ENCODE results near the gene HOXA9. TPM values are rescaled to one million over a fixed set of nuclear protein-coding genes. Genes with fewer than 3 reads are reported as not detected.

Gene HOXA9
- total and polyA plus RNA-seq, 2 of the 4 experiments (the other 2 are of a cell fraction) = 0.18 to 0.32 TPM

DNA sequence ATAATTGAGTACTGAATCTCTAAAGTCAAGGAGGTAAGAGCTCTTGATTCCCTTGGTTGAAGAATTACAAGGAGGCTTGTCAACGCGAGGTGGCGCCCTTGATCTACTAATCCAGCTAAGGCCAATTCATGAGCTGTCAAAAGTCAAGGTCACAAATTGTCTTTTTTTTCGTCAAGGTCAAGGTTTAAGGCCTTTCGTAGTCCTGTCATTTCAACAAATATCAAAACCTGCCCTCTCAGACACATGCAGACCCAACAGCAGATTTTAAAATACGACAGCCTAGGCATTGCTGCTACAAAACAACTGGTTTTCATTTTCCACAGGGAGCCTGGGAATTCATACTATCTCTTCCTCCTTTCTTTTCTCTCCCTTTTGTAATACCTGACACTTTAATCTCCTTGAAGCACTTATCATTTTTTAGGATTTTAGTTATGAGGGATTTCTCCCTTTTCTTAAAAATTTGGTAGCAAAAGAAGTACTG lies 31.0 kb upstream of the HOXA9 start:
- CTCF ChIA-PET = interaction anchor here (0.5 to 2.2 kb wide), 19 partner anchors 9 to 1489 kb away, joined by 3 to 10 read pairs (median 3); no protein-coding TSS in a partner anchor
- Histone ChIP-seq H3K4me3 (ENCODE audit: insufficient read depth, low read depth, low read length) (no peak overlapping the region), H3K79me1 (ENCODE audit: low read depth in 1 of 2, low read length in 2 of 2) (no peaks in the 10 kb centered on the region), H4K5ac (ENCODE audit: low read depth, low read length) (no peak overlapping the region), H3K4ac (ENCODE audit: low read depth, low read length) (no peak overlapping the region), H2BK5ac (ENCODE audit: low read depth, low read length, poor library complexity, severe bottlenecking) (no peak overlapping the region), H3K36me3 (ENCODE audit: control insufficient read depth, insufficient read depth, low read length) (no peaks in the 10 kb centered on the region), H2AK5ac (ENCODE audit: low read depth, low read length) (no peak overlapping the region), H2BK20ac (ENCODE audit: low read depth, low read length) (no peak overlapping the region), H3K9ac (ENCODE audit: low read depth, low read length) (no peak overlapping the region), H3K18ac (ENCODE audit: low read depth, low read length) (no peak overlapping the region), H4K91ac (ENCODE audit: insufficient read depth, low read depth, low read length) (no peak overlapping the region), H3K9me1 (ENCODE audit: insufficient read depth, low read length) (0 out of 2 replicates have a peak, but pooled peaks cover 5% of the 10 kb centered on the region), H3K56ac (ENCODE audit: extremely low read depth, insufficient read depth, low read length) (no peak overlapping the region), H2BK15ac (ENCODE audit: low read depth, low read length) (no peak overlapping the region), H2AFZ (replicated peaks; ENCODE audit: low read length, poor library complexity) (no peak overlapping the region), H3K4me2 (ENCODE audit: low read depth, low read length) (no peak overlapping the region), H4K20me1 (ENCODE audit: insufficient read depth, low read length) (peaks cover 15% of the 10 kb centered on the region; the same call in 1 of the 2 replicates), H2BK120ac (ENCODE audit: low read depth, low read length) (no peak overlapping the region), H2AK9ac (replicated peaks; ENCODE audit: low read depth, low read length, poor library complexity) (no peak overlapping the region), H3K4me1 (ENCODE audit: control insufficient read depth, insufficient read depth, low read length) (no peaks in the 10 kb centered on the region), H4K8ac (ENCODE audit: low read depth in 2 of 2, low read length in 2 of 2) (no peak overlapping the region), H3K27ac (ENCODE audit: insufficient read depth, low read length) (no peak overlapping the region), H3K14ac (replicated peaks; ENCODE audit: low read depth, low read length) (no peak overlapping the region), H3K27me3 (ENCODE audit: control insufficient read depth, insufficient read depth, low read length) (peaks cover 86% of the 10 kb centered on the region), H3K9me3 (ENCODE audit: control insufficient read depth, insufficient read depth, low read length) (peaks cover 5% of the 10 kb centered on the region; the same call in 1 of the 2 replicates), H3K23ac (ENCODE audit: low read depth, low read length) (no peak overlapping the region)
- TF ChIP-seq MAFK (IDR thresholded peaks at IDR 0.05; ENCODE audit: low read depth, low read length) (no peak), RAD21 (IDR thresholded peaks at IDR 0.05; ENCODE audit: low read length) (peak; percentile 94), CHD1 (IDR thresholded peaks at IDR 0.05; ENCODE audit: low read depth, low read length) (no peak), SMC3 (IDR thresholded peaks at IDR 0.05; ENCODE audit: low read depth, low read length) (peak; percentile 84), BHLHE40 (IDR thresholded peaks at IDR 0.05; ENCODE audit: low read depth, low read length) (no peak), CEBPB (IDR thresholded peaks at IDR 0.05; ENCODE audit: low read depth, low read length) (no peak), RCOR1 (IDR thresholded peaks at IDR 0.05; ENCODE audit: insufficient replicate concordance, low read length) (no peak), NFE2L2 (IDR thresholded peaks at IDR 0.05; ENCODE audit: low read depth, low read length) (no peak), RFX5 (IDR thresholded peaks at IDR 0.05; ENCODE audit: low read depth, low read length) (no peak), POLR2A (IDR thresholded peaks at IDR 0.05; ENCODE audit: low read depth, low read length) (0 out of 2 replicates have a peak, but pooled peaks have one; percentile 37), MXI1 (IDR thresholded peaks at IDR 0.05; ENCODE audit: borderline replicate concordance, low read depth, low read length) (no peak), MAZ (IDR thresholded peaks at IDR 0.05; ENCODE audit: borderline replicate concordance, low read depth, low read length) (no peak), FOS (IDR thresholded peaks at IDR 0.05; ENCODE audit: low read depth, low read length) (no peak)
- TF ChIP-seq, protein P1, sequence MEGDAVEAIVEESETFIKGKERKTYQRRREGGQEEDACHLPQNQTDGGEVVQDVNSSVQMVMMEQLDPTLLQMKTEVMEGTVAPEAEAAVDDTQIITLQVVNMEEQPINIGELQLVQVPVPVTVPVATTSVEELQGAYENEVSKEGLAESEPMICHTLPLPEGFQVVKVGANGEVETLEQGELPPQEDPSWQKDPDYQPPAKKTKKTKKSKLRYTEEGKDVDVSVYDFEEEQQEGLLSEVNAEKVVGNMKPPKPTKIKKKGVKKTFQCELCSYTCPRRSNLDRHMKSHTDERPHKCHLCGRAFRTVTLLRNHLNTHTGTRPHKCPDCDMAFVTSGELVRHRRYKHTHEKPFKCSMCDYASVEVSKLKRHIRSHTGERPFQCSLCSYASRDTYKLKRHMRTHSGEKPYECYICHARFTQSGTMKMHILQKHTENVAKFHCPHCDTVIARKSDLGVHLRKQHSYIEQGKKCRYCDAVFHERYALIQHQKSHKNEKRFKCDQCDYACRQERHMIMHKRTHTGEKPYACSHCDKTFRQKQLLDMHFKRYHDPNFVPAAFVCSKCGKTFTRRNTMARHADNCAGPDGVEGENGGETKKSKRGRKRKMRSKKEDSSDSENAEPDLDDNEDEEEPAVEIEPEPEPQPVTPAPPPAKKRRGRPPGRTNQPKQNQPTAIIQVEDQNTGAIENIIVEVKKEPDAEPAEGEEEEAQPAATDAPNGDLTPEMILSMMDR (conservative IDR thresholded peaks at IDR 0.05; ENCODE audit: low read depth, low read length) = peak; percentile 84
- TF ChIP-seq, protein P2, sequence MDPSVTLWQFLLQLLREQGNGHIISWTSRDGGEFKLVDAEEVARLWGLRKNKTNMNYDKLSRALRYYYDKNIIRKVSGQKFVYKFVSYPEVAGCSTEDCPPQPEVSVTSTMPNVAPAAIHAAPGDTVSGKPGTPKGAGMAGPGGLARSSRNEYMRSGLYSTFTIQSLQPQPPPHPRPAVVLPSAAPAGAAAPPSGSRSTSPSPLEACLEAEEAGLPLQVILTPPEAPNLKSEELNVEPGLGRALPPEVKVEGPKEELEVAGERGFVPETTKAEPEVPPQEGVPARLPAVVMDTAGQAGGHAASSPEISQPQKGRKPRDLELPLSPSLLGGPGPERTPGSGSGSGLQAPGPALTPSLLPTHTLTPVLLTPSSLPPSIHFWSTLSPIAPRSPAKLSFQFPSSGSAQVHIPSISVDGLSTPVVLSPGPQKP (IDR thresholded peaks at IDR 0.05; ENCODE audit: borderline replicate concordance, low read depth, low read length) = no peak
- TF ChIP-seq, protein P3, sequence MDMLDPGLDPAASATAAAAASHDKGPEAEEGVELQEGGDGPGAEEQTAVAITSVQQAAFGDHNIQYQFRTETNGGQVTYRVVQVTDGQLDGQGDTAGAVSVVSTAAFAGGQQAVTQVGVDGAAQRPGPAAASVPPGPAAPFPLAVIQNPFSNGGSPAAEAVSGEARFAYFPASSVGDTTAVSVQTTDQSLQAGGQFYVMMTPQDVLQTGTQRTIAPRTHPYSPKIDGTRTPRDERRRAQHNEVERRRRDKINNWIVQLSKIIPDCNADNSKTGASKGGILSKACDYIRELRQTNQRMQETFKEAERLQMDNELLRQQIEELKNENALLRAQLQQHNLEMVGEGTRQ (IDR thresholded peaks at IDR 0.05; ENCODE audit: low read depth, low read length) = no peak
- dilution Hi-C loops (cut with HindIII; ENCODE audit: low sequenced_read_pairs, unreplicated experiment) = no loop called here
- intact Hi-C loops (cut with micrococcal nuclease) = loop anchor here (1.0 to 10.0 kb wide), 12 partner anchors 380 to 1908 kb away; partner anchors contain the start of genes HIBADH and TAX1BP1
- no TSS peak for BruUV-seq (replicated peaks)
- ATAC-seq (ENCODE audit: low read depth) = peak; percentile 41; the same call in 1 of the 2 replicates
- peak; percentile 71 for DNase-seq
- 5% methylated on average over 5 of the region's 6 CpGs; no CpG with 5 or more reads in 1 of the 2 experiments for WGBS, 2 experiments (ENCODE audit: extremely low coverage in 2 of 2, insufficient read length in 1 of 2)
- in situ Hi-C loops (cut with MboI; ENCODE audit: low sequenced_read_pairs) = loop anchor here (5.0 to 10.0 kb wide), 2 partner anchors 726 to 878 kb away; no protein-coding TSS in a partner anchor
- POLR2A ChIA-PET (ENCODE audit: unreplicated experiment) = no interaction called here

All from IMR-90 (cell line).